CD14-positive monocyte (primary cell): ENCODE data around the gene STXBP4. TPM values are rescaled to one million over a fixed set of nuclear protein-coding genes. Genes with fewer than 3 reads are reported as not detected.

Source experiments
- DNase-seq, 3 donors: peaks; one replicate each; pipeline ENCODE4 v3.0.0-alpha.2; 2011 to 2022
- H2AFZ ChIP-seq: 2 replicates; pipeline ENCODE4 v1.6.0; 2012; ENCODE audit warnings: mild to moderate bottlenecking, low read depth, low read length, inconsistent platforms; ENCODE audit not compliant: insufficient read depth, poor library complexity, severe bottlenecking
- H3K27ac ChIP-seq, 2 donors: 1 replicate in 1 of 2; 2 replicates in 1 of 2; pipeline ENCODE4 v1.5.1; 2012 to 2013; ENCODE audit warnings: low read length in 2 of 2, control low read depth in 1 of 2, inconsistent platforms in 1 of 2, low read depth in 1 of 2, mild to moderate bottlenecking in 1 of 2
- H3K27me3 ChIP-seq, 2 donors: one replicate each; pipeline versions ENCODE4 v1.6.0 to v1.6.1; 2011 to 2013; ENCODE audit warnings: low read length in 2 of 2; ENCODE audit not compliant: control insufficient read depth in 2 of 2, insufficient read depth in 2 of 2
- H3K36me3 ChIP-seq, 2 donors: replicated peaks in 1 of 2; 1 replicate in 1 of 2; 2 replicates in 1 of 2; pipeline versions ENCODE4 v1.5.1 to v1.6.1; 2012 to 2013; ENCODE audit warnings: low read length in 2 of 2, control low read depth in 1 of 2, inconsistent platforms in 1 of 2, mild to moderate bottlenecking in 1 of 2; ENCODE audit not compliant: insufficient read depth in 2 of 2, control insufficient read depth in 1 of 2
- H3K4me1 ChIP-seq, 2 donors: 1 replicate in 1 of 2; 2 replicates in 1 of 2; pipeline versions ENCODE4 v1.5.1 to v1.6.1; 2012 to 2013; ENCODE audit warnings: low read length in 2 of 2, control low read depth in 1 of 2, inconsistent platforms in 1 of 2, mild to moderate bottlenecking in 1 of 2, moderate library complexity in 1 of 2; ENCODE audit not compliant: insufficient read depth in 2 of 2, control insufficient read depth in 1 of 2
- H3K4me2 ChIP-seq: replicated peaks from 2 replicates; pipeline ENCODE3; 2012; ENCODE audit warnings: low read length, moderate library complexity, mild to moderate bottlenecking; ENCODE audit not compliant: poor library complexity, severe bottlenecking; ENCODE audit errors: extremely low read depth
- H3K4me3 ChIP-seq, 3 experiments: fragments of 200-600 bp in 1 of 3; sonication (generic) in 1 of 3; replicated peaks in 1 of 3; 1 replicate in 2 of 3; 2 replicates in 1 of 3; pipeline ENCODE4 v1.5.1; 2011 to 2013; ENCODE audit warnings: low read length in 3 of 3, mild to moderate bottlenecking in 3 of 3, control low read depth in 2 of 3, low read depth in 2 of 3, inconsistent platforms in 1 of 3, moderate library complexity in 1 of 3
- H3K79me2 ChIP-seq: 2 replicates; pipeline ENCODE4 v1.6.0; 2012; ENCODE audit warnings: mild to moderate bottlenecking, control low read depth, inconsistent platforms, low read length, moderate library complexity; ENCODE audit not compliant: insufficient read depth
- H3K9ac ChIP-seq: 2 replicates; pipeline ENCODE4 v1.6.0; 2017; ENCODE audit warnings: low read length, mild to moderate bottlenecking; ENCODE audit not compliant: insufficient read depth, poor library complexity, severe bottlenecking
- H3K9me3 ChIP-seq, 2 donors: replicated peaks in 1 of 2; 1 replicate in 1 of 2; 2 replicates in 1 of 2; pipeline versions ENCODE4 v1.5.1 to v1.6.1; 2012 to 2013; ENCODE audit warnings: low read length in 2 of 2, control low read depth in 1 of 2; ENCODE audit not compliant: control insufficient read depth in 1 of 2, insufficient read depth in 1 of 2
- H4K20me1 ChIP-seq: 2 replicates; pipeline ENCODE4 v1.6.0; 2012; ENCODE audit warnings: mild to moderate bottlenecking, low read length, control low read depth, moderate library complexity; ENCODE audit not compliant: insufficient read depth
- H3K27ac Mint-ChIP-seq, 7 donors: one replicate each; pipeline ENCODE4 v1.8.0; 2020; ENCODE audit warnings: mild to moderate bottlenecking in 7 of 7, mixed read lengths in 7 of 7, moderate library complexity in 6 of 7, inconsistent platforms in 2 of 7
- H3K27me3 Mint-ChIP-seq, 3 donors: one replicate each; pipeline ENCODE4 v1.8.0; 2021 to 2022; ENCODE audit warnings: low read depth in 3 of 3, mild to moderate bottlenecking in 3 of 3, mixed read lengths in 3 of 3, moderate library complexity in 3 of 3, inconsistent platforms in 1 of 3
- H3K36me3 Mint-ChIP-seq, 2 donors: one replicate each; pipeline ENCODE4 v1.8.0; 2020; ENCODE audit warnings: mixed read lengths in 2 of 2, inconsistent platforms in 1 of 2, mild to moderate bottlenecking in 1 of 2
- H3K4me1 Mint-ChIP-seq: one replicate; pipeline ENCODE4 v1.8.0; 2020; ENCODE audit warnings: mild to moderate bottlenecking, mixed read lengths
- H3K4me3 Mint-ChIP-seq, 2 donors: one replicate each; pipeline ENCODE4 v1.8.0; 2020; ENCODE audit warnings: mild to moderate bottlenecking in 2 of 2, mixed read lengths in 2 of 2, moderate library complexity in 1 of 2
- H3K9me3 Mint-ChIP-seq, 7 donors: one replicate each; pipeline ENCODE4 v1.8.0; 2020 to 2022; ENCODE audit warnings: mixed read lengths in 7 of 7, mild to moderate bottlenecking in 6 of 7, moderate library complexity in 6 of 7, inconsistent platforms in 2 of 7
- CTCF ChIP-seq: fragments of 200-600 bp; IDR thresholded peaks from one replicate; pipeline ENCODE4 v1.8.0; 2022; ENCODE audit warnings: antibody characterized with exemption, mild to moderate bottlenecking
- WGBS: methylation state at CpG from one replicate; pipeline ENCODE4 v1.1.5; 2013; ENCODE audit warnings: missing lambda C conversion rate; ENCODE audit not compliant: insufficient coverage; 5-methylcytosine and 5-hydroxymethylcytosine counted together
- intact Hi-C, 2 donors: fragments of 100-400 bp; cut with micrococcal nuclease; formaldehyde crosslinking; loops; one replicate each; pipeline versions ENCODE4 v1.15.0 to v1.15.1; 2023
- polyA plus RNA-seq, 3 donors: library from polyadenylated mRNA; depleted of rRNA in 1 of 3; unstranded in 2 of 3; stranded (reverse) in 1 of 3; fragments of 300-500 nt in 2 of 3; fragments of >200 nt in 1 of 3; fragmentation: Illumina TruSeq in 2 of 3; gene quantifications; 1 replicate in 2 of 3; 2 replicates in 1 of 3; pipeline ENCODE4 v1.2.3, GENCODE V29; 2012 to 2021

STXBP4 gene
- polyA plus RNA-seq, 3 donors: 0.27 to 1.8 (median 0.44) TPM

DNA sequence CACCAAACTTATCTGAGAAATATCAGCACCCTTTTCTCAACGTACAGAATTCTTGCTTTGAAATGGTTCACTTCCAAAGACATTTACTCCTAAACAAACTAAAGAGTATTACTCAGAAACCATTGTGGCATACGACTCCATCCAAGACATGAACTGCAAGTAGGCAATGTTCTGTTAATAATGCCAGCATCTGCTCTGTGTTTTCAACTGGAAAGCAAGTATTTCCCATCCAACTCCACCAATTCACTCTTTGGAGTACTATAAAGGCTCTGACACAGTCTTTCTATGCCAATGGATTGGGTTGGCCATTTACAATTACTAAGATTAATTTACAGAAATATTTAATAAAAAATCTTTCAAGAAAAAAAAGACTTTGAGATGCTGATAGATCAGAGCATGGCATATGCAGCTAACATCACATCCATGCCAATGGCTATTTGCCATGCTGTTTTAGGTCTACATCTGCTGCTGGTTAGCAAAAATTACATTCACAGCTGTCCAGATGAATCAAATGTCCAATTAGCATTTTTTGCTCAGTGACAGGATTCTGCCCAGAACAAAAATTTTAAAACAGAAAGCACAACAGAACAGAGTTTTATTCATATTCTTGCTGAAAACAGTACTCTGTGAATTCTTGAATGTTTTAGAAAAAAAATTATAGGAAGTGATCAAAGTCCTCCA lies 230.3 kb downstream of the STXBP4 start:
- Histone ChIP-seq H3K4me1 (no peaks in the 10 kb centered on the region), H2AFZ (no peak overlapping the region), H3K4me3 (no peak overlapping the region), H3K4me2 (no peak overlapping the region), H3K36me3 (no peaks in the 10 kb centered on the region), H4K20me1 (no peaks in the 10 kb centered on the region), H3K79me2 (no peaks in the 10 kb centered on the region), H3K27ac (no peak overlapping the region), H3K9ac (no peak overlapping the region), H3K27me3 (no peaks in the 10 kb centered on the region), H3K9me3 (no peaks in the 10 kb centered on the region)
- intact Hi-C loops: no loop called here
- DNase-seq: no peak
- 92% methylated on average over 2 of the region's 2 CpGs for WGBS
- H3K27ac Mint-ChIP-seq: no peak overlapping the region
- H3K4me3 Mint-ChIP-seq: no peak overlapping the region
- peaks cover 2% of the 10 kb centered on the region for H3K4me1 Mint-ChIP-seq
- no peaks in the 10 kb centered on the region for H3K36me3 Mint-ChIP-seq
- H3K9me3 Mint-ChIP-seq: peaks cover 0 to 3% (median 0%) of the 10 kb centered on the region in 7 donors
- H3K27me3 Mint-ChIP-seq: no peaks in the 10 kb centered on the region
- no peak for TF ChIP-seq CTCF

DNA sequence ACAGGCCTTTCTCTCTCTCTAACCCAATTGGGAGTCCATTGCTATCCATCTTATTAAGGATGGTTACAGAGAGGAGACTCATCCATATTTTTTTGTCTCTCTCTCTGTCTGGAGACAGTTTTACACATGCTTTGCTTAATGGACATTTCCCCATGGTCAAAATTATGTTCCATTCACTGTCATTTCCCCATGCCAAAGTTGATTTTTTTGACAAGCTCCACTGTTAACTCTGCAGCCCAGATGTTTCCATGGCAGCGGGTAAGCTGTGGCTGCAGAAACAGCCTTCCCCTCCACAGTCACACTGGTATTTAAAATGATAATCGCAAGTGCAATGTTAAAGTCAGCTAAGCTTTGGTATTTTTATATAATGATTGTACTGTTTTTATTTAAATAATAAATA lies 232.3 kb downstream of the STXBP4 start:
- Mint-ChIP-seq H3K27ac (no peak overlapping the region), H3K27me3 (peaks cover 0 to 1% (median 0%) of the 10 kb centered on the region in 3 donors), H3K36me3 (no peaks in the 10 kb centered on the region), H3K9me3 (peaks cover 0 to 6% (median 3%) of the 10 kb centered on the region in 7 donors), H3K4me1 (peaks cover 2% of the 10 kb centered on the region), H3K4me3 (no peak overlapping the region)
- no peaks in the 10 kb centered on the region for H3K36me3 ChIP-seq
- no CpG with 5 or more reads among the region's 2 CpGs for WGBS
- no peak overlapping the region for H3K4me3 ChIP-seq
- no peak overlapping the region for H3K9ac ChIP-seq
- no peak overlapping the region for H3K27ac ChIP-seq
- no peaks in the 10 kb centered on the region for H3K79me2 ChIP-seq
- DNase-seq: no peak
- no peaks in the 10 kb centered on the region for H4K20me1 ChIP-seq
- no peak overlapping the region for H3K4me2 ChIP-seq
- H3K27me3 ChIP-seq: no peaks in the 10 kb centered on the region
- no peak overlapping the region for H2AFZ ChIP-seq
- no peaks in the 10 kb centered on the region for H3K9me3 ChIP-seq
- TF ChIP-seq CTCF: no peak
- no peaks in the 10 kb centered on the region for H3K4me1 ChIP-seq
- intact Hi-C loops: no loop called here
